HG03457 (cell line): ENCODE results near the gene PRPH2.
"Not testable (repeated sequence)": the region's sequence is repeated elsewhere in the genome, so short reads cannot be mapped to it uniquely, and the experiment has no call there.

Source experiments
- ATAC-seq: cut with Tn5 transposase; IDR thresholded peaks from one replicate; pipeline ENCODE4 v1.9.1; 2021; ENCODE audit warnings: moderate number of reproducible peaks; ENCODE audit not compliant: unreplicated experiment

Gene PRPH2

DNA sequence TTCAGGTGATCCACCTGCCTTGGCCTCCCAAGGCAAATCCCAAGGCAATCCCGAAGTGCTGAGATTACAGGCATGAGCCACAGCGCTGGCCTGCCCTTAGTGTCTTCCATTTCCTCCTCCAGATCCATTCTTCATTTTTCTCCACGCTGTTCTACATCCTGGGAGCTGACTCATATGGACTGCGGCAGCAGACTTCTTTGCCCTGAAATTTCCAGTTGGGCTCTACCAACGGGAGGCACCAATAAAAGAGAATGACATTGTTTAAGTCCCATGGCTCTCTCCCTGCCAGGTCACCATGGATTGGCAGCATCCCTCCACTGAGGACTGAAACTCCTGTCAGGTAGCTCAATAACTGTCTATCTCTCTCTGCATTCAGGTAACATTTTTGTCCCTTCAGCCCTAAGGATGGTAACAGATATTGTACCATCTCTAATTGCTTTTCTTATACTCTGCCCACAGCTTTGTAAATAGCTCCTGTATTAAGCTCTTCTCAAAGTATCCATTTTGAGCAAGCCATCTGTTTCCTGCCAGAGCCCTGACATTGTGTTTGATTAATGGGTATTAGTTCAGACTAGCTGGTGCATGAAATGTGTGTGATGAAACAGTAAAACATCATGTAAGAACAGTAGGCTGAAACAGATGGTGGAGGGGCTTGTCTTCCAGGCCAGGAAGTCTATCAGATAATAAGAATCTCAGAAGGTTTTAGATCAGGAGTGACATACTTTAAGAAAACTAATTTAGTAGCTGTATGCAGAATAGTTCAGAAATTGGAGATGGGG, 19.9 kb upstream of the PRPH2 start:
- ATAC-seq = no peak

DNA sequence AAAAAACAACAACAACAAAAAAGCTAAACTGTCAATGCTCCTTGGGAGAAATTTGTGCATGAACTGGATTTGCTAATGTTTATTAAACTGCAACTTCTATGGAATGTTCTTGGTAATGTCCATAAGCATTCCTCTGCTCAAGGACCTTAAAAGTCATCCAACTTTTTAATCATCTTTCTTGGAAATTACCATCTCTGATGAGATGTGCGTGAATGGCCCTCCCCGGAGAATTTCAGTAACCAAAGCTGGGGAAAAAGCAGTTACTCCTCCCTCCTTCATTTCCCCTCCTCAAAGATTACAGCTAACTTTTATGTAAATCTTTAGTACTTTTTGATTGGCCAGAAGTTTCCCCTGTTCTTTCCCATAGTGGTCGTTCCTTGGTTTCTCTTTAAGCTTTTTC, 18.3 kb upstream of the PRPH2 start:
- ATAC-seq = no peak

DNA sequence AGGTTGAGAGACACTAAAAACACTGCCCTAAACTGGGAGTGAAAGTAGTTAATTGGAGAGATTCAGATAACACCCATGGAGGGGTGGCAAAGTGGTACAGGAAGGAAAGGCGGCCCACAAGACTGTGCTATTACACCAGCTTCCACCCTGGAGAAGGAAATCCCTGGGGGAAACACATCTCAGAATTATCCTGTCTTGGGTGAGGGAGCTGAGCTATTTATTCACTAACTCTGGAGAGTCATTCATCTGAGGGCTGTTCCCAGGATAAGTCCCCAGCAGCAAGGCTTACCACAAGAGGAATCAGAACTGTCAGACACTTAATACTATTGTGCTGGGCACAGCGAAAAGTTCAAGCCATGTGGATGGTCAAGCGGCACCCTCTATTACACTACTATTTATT, 13.6 kb upstream of the PRPH2 start:
- no peak for ATAC-seq

DNA sequence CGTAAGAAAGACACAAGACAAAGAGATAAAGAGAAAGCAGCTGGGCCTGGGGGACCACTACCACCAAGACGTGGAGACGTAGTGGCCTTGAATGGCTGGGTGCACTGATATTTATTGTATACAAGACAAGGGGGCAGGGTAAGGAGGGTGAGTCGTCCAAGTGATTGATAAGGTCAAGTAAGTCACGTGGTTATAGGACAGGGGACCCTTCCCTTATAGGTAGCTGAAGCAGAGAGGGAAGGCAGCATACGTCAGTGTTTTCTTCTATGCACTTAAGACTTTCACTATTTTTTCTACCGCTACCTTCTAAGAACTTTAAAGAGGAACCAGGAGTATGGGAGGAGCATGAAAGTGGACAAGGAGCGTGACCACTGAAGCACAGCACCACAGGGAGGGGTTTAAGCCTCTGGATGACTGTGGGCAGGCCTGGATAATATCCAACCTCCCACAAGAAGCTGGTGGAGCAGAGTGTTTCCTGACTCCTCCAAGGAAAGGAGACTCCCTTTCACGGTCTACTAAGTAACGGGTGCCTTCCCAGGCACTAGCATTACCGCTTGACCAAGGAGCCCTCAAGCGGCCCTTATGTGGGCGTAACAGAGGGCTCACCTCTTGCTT, 11.6 kb upstream of the PRPH2 start:
- not testable (repeated sequence) for ATAC-seq

DNA sequence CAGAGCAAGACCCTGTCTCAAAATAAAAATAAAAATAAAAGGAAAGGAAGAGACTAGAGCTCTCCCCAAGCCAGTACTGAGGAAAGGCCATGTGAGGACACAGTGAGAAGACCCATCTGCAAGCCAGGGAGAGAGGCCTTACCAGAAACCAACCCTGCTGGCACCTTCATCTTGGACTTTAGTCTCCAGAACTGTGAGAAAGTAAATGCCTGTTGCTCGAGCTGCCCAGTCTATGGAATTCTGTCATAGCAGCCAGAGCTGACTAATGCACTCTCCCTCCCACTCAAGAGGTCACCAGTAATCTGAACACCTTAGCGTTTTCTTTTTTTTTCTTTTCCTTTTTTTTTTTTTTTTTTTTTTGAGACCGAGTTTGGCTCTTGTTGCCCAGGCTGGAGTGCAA, 7.3 kb upstream of the PRPH2 start:
- ATAC-seq = no peak

DNA sequence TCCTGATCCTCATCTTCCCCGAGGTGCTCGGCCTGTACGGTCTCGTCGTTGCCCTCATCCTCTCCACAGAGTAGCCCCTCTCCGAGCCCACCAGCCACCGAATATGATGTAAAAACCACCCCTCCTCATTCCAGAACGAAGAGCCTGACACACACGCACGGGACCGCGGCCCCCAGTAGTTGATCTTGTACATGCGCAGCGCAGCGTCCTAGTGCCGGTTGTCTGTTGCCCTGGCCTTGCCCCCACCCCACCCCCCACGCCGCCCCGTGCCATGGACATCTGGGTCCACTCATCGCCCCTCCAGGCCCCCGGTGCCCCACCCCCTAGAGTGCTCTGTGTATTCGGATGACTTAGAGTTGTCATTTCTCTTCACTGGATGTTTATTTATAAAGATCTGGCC, 5.2 kb upstream of the PRPH2 start:
- ATAC-seq = no peak

DNA sequence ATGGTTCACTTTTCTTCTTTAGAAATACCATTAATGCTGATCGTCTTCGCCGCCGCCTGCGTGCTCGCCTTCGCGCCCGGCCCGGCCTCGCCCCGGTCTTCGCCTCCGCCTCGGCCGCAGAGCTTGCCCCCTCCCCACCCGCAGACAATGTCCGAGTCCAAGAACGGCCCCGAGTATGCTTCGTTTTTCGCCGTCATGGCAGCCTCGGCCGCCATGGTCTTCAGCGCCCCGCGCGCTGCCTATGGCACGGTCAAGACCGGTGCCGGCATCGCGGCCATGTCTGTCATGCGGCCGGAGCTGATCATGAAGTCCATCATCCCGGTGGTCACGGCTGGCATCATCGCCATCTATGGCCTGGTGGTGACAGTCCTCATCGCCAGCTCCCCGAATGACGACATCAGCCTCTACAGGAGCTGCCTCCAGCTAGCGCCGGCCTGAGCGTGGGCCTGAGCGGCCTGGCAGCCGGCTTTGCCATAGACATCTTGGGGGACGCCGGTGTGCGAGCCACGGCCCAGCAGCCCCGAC, 4.8 kb upstream of the PRPH2 start:
- ATAC-seq = no peak

DNA sequence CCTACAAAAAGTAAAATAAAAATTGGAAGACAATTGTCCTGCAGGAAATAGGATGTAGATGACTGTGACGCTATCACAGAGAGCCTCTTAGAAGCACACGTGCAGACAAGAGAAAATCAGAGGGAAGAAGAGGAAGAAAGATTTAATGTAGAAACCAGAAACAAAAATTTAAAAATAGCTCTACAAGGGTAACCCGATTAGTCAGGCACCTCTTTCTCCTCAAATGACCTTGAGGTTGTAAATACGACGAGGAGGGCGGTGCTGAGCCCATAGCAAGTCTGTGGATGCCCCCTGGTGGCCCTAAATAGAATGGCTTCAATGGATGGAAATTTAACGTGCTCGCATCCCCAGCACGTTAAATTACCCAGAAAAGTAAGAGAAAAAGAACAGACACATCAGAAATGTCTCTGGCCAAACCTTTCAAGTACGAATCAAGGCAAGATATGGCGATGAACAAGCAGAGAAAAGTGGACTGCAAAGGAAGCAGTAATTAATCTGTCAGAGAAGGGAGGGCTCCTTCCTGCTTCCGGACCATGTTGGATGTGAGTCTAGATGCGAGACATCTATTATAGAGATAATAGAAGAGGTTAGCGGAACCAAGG, 4.2 kb upstream of the PRPH2 start:
- peak; percentile 67 for ATAC-seq

DNA sequence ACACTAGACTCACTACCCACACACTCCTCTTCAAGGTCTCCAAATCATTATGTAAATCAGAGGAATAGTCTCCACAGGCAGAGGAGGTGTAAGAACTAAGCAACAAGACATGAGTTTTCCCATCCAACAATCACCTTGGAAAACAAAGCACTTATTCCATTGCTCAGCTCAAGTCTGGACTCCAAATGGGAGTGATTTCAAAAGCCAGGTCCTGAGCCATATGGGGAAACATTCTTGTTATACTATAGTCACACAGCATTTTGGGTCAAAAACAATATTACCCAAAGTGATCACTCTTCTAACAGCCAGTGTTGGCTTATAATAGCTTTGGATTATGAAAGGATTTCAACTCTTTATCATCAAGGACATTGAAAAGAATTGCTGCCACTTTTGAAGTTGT, 3.6 kb upstream of the PRPH2 start:
- no peak for ATAC-seq

DNA sequence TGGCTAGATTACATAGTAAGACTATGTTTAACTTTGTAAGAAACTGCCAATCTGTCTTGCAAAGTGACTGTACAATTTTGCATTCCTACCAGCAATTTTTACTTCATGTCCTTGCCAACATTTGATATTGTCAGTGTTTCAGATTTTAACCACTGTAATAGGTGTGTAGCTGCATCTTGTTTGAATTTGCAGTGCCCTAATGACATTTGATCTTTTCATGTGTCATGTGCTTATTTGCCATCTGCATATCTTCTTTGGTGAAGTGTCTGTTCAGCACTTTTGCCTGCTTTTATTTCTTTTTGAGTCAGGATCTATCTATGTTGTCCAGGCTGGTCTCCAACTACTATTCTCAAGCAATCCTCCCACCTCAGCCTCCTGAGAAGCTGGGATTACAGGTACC, 2.4 kb upstream of the PRPH2 start:
- no peak for ATAC-seq

DNA sequence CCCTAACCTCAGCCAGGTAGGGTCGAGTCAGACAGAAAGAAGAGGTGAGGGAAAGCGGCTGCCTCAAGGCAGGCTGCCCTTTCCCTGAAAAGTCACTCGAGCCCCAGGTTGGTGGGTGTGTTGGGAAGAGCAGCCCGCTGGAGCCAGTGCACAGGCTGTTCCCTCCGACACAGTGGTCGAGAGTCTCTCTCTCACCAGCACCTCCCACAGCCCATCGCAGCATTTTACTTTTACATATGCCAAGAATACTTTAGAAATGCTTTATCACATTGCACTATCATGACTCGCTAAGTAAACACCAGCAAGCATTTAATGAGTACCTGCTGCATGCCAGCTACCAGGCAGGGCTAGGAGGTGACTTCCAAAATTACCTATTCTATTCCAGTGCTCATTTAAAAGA, 1.7 kb downstream of the PRPH2 start:
- ATAC-seq = no peak

DNA sequence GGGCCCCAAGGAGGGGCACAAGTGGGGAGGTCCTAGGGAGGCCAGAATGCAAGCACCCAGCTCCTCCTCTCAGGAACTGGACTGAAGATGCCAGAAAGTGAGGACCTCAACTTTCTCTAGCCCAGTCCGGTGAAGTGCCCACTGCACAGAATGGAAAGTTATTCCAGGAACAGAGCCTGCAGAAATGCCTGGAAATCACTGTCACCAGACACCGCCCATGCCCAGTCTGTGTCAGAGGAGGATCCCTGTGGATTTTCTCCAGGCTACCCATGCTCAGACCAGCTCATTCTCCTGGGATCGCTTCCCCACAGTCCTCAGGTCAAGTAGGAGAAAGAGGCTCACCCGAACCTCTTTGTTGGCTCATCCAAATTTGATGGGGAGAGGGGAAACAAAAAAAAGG, 6.5 kb downstream of the PRPH2 start:
- no peak for ATAC-seq

DNA sequence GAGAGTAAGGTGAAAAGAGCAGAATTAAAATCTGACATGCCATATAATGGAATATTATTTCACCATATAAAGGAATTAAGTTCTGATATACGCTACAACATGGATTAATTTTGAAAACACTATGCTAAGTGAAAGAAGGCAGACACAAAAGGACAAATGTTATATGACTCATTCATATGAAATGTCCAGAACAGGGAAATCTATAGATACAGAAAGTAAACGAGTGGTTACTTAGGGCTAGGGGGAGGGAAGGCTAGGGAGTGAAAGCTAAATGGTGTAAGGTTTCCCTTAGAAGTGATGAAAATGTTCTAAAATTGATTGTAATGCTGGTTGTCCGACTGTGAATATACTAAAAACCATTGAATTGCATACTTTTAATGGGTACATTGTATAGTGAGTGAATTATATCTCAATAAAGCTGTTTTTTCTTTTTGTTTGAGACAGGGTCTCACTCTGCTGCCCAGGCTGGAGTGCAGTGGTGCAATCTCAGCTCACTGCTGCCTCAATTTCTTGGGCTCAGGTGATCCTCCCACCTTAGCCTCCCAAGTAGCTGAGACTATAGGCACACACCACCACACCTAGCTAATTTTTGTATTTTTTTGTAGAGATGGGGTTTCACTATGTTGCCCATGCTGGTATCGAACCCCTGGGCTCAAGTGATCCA, 8.2 kb downstream of the PRPH2 start:
- ATAC-seq = no peak

DNA sequence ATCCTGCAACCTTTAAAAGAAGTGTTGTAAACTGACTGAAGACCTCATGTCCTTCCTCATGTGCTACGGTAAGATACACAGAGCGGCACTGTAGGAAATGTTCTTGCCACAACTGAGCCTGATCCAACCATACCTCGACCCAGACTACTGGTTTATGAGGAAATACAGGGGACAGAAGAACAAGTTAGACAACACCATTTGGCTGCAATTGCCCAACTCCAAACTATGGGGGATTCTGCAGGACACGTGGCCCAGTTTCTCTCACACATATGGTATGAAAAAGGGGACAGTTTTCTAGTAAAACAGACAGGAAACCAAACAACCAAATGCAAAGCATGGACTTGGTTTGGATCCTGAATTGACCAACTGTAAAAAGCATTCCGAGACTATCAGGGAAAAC, 10.5 kb downstream of the PRPH2 start:
- no peak for ATAC-seq

DNA sequence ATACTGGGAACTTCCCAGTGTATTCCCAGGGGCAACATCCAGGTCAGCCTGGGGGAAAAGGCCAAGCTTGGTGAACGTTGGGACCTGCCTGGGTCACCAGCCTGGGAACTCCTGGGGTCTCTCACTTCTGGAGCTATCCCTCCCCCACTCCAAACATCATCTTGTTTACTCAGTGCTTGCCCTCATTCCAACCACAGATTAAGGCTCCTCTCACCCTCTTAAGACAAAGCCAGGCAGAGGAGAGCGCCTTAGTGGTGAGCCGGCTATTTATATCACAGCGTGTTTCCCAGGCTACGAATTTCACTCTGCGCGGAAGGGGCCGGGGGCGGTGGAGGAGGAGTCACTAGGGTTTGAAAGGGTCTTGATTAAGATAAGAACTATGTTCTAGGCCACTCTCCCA, 12.1 kb downstream of the PRPH2 start:
- ATAC-seq = no peak

DNA sequence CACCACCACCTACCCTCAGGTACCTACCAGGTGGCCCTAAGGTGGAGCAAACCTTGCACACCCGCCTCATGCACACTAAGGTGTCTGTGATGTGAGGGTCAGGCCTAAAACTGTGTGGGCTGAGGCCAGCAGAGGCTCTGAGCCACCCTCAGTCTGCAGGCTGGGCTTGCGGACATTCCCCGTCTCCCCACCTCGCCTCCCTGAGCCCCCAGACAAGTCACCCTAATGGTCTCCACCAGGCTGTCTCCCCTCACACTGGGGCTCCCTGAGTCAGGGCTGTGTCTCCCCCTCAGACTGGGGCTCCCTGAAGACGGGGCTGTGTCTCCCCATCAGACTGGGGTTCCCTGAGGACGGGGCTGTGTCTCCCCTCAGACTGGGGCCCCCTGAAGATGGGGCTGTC, 12.5 kb downstream of the PRPH2 start:
- no peak for ATAC-seq

DNA sequence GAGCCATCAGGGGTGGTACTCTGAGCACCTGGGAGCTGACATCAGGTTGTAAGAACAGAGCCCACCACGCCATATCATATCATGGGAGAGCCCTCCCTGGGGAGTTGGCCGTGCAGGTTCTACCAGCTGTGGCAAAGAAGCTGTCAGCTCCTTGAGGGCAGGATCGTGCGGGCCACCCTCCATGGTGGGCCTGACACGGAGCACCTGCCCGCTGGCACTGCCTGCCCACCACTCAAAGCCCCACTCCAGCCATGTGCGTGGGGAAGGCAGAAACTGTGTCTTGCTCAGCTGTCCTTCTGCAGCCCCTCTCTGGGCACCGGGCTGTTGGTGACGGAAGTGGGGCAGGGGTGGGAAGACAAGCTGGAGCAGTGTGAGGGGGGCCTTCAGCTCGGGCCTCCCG, 14.3 kb downstream of the PRPH2 start:
- no peak for ATAC-seq

DNA sequence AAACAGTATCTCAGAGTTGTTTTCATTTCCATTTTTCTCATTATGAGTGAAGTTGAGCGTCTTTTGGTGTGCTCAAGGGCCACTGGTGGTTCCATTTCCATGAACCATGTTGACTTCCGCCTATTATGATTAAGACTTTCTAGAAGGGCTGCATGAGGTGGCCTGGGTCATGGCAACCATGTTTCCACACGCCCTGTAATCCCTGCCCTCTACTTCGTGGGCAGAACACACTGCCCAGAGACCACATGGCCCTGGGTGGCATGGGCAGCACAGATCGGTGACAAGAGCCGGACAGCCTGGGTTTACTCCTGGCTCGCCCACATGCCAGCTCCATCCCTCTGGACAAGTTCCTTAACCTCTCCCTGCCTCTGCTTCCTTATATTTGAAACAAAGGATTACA, 14.8 kb downstream of the PRPH2 start:
- no peak for ATAC-seq

DNA sequence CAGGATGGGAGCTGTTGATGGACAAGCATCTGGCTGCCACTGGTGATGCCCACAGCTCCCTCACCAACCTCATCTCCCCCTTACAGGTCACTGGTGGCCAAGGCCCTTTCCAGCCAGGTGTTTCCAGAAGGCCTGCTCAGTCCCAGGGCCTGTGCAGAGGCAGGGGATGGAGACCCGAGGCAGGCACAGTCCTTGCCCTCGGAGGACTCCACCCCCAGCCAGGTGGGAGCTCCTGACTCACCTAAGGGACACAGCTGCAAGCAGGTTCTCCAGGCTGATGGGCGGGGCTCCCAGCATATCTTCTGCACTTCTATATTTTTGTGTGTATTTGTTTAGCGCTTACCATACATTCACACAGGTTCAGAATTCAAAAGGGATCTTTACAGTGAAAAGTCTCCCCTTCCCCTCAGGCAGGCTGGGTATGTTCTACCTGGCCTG, 17.4 kb downstream of the PRPH2 start:
- ATAC-seq = no peak

DNA sequence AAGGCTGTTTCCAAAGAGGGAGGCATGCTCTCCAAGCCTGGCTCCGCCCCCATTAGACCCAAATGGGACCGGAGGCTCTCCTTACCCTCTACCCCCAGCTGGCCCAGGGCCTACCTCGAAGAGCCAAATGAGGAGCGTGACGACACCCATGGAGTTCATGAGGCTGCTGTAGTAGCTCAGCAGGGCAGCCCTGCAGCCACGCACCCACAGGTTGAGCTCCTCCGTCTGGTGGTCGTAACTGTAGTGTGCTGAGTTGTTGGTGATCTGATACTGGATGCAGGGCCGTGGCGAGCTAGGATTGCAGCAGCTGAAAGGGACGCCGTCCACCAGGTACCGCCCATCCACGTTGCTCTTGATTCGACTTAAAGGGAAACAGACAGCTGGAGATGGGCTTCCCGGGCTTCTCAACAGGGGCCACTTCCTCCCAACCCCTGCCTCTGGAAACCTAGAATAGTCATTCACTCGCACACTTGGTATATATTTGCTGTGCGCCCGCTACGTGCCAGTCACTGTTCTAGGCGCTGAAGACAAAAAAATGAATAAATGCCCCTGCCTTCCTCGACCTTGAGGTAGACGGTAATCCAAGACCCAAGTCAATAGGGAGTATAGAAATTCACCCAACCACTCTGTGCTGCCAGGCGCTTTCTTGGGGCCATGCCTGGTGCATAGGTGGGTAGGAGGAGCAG, 18.0 kb downstream of the PRPH2 start:
- no peak for ATAC-seq

DNA sequence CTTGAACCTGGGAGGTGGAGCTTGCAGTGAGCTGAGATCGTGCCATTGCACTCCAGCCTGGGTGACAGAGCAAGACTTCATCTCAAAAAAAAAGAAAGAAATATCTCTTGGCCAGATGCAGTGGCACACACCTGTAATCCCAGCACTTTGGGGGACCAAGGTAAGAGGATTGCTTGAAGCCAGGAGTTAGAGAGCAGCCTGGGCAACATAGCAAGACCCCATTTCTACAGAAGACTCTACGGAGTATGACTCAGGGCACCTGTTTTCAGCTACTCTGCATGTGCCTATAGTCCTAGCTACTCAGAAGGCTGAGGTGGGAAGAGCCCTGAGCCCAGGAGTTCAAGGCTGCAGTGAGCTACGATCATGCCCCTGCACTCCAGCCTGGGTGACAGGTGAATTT, 19.6 kb downstream of the PRPH2 start:
- ATAC-seq = not testable (repeated sequence)
